SK-N-DZ (cell line): ENCODE data around the gene CD160. TPM values are rescaled to one million over a fixed set of nuclear protein-coding genes. Genes with fewer than 3 reads are reported as not detected.
"Not testable (repeated sequence)": the region's sequence is repeated elsewhere in the genome, so short reads cannot be mapped to it uniquely, and the experiment has no call there.

Source experiments
- DNase-seq: peaks from one replicate; pipeline ENCODE4 v3.0.0-alpha.2; 2015; ENCODE audit warnings: low spot score
- polyA plus RNA-seq, 2 experiments: library from polyadenylated mRNA; depleted of rRNA; stranded (reverse); fragments of >200 nt; gene quantifications; 2 replicates each; pipeline ENCODE4 v1.2.3, GENCODE V29; 2014

CD160 gene, protein sequence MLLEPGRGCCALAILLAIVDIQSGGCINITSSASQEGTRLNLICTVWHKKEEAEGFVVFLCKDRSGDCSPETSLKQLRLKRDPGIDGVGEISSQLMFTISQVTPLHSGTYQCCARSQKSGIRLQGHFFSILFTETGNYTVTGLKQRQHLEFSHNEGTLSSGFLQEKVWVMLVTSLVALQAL
- polyA plus RNA-seq (2014; cell fraction: cytosol; rRNA removed), result not detected in 2 replicates
- not detected in 2 replicates for polyA plus RNA-seq (2014; cell fraction: nucleus; rRNA removed)

DNA sequence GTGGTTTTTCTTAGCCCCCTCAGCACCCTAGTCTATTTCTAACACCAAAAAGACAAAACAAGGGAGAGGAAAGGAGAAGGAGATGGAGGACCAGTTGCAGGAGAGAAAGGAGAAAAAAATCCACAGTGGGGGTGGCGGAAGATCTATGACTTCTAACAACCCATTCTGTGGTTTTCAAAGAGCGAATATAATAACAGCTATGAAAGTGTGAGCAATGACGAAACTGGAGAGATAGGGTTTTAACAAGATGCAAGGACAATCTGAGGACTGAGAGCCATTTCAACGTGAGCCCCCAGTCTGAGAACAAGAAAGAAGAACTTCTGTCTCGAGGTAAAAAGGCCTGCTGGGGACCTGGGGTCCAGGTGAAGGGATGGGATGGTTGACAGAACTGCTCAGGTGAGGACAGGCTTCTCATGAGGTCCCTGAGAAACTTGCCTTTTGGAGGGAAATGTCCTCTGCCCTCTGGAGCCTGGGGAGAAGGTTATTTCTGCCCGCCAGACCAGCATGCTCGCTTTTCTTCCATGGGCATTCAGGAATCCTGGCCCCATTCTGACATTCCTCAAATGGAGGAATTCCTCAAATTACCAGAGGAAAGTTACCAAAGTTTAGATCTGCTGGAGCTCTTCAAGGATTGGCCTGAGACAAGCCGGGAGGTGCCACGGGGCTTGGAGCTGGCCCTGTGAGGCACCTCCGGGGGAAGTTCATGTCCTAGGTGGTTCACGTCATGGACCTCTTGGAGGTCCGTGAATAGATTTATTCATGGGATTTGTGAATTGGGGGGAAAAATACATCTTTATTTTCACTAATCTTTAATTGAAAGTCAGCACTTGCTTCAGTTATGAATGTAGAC lies at the start of gene CD160:
CD160 (plus strand) TSS at position 270 of the 850 bp plus-strand sequence. CDS start 8,829 bp downstream, outside the sequence.
- DNase-seq, result no peak

DNA sequence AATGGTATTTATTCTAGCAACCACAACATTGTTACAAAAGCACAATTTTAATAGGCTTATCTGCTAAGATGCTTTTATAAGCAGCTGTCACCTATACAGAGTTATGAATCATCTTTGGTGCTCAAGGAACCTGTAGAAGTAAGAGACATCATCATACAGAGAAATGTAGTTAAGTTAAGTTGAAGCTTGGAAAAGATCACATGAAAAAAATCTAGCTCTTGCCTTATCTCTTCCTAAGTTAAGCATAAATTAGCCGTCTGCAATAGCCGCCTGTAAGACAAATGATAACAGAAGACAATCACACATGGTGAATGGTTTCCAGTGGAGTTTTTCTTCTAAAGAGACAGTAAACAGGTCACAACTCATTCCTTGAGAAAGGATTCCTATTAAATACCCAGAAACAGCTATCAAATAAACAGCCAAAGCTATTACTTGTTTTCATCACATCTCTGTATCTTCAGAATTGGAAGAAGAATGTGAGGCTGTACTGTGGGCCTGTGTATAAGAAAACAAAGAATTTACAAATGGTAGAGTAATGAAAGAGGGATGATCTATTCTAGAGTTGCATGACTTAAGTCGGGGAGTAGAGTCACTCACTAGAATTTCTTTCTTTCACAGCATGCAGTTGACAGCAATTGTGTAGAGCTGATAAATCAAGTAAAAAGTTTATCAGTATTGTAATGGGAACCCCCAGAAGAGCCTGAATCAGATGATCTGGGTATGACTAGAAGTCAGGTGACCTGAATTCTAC lies 48.1 kb upstream of the CD160 start:
- DNase-seq, result not testable (repeated sequence)

DNA sequence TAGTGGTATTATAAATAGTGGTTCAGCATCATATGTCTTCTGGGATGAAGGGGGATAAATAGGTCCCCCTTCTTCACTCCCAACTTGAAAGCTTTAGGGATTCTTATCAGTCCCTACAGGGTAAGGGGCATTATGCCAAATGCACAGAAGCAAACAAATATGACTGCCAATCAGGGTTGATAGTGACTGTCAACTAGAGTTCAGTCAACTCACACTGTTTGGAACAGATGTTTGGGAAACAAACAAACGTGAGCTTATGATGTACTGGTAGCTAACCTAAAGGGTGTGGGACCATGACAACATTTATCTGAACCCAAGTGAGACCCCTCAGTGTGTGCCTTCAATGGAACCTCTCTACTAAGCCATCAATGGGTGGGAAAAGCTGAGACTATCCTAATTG lies 46.1 kb upstream of the CD160 start:
- not testable (repeated sequence) for DNase-seq

DNA sequence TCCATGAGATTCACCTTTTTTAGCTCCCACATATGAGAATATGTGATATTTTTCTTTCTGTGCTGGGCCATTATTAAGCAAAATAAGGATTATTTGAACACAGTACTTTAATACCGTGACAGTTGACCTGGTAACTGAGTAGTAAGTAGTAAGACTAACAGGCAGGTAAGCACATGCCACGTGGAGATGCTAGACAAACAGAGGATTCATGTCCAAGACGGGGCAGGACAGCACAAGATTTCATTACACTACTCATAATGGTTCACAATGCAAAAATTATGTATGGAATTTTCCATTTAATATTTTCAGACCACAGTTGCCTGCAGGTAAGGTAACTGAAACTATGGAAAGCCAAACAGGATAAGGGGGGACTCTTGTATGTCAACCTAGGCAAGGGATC lies 34.4 kb upstream of the CD160 start:
- not testable (repeated sequence) for DNase-seq

DNA sequence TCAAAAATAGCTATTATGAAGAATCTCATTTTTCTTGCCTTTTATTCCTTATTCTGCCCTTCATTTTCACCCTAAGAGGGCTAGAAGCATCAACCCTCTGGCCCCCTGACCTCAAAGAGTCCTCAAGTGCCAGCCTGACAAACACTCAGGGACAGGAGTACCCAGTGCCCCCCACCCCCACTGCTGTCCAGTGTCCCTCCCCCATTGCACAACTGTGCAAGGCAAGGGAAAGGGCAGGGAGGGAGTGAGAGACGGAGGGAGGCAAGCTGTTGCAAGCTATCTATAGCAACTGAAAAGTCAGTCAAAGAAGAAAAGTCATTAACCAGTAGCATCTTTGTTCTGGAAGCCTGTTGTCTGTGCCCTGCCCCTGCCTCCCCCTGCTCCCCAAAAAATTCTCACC lies 33.2 kb upstream of the CD160 start:
- DNase-seq, result not testable (repeated sequence)

DNA sequence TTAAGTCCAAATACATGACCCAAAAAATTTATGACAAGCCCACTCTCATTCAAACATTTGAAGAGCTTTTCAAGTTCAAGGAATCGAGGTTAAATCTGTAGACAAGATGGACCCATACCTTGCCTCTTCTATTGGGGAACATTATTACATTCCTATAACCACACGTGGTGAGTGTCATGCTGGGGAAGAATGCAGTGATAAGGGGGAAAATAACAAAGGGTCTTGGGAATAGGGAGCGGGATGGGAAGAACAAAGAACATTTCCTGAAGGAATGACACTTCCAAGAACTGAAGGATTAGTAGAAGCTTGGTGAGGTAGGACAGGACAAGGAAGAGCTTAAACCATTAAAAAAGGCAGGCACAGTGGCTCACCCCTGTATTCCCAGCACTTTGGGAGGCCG lies 31.0 kb upstream of the CD160 start:
- DNase-seq, result no peak

DNA sequence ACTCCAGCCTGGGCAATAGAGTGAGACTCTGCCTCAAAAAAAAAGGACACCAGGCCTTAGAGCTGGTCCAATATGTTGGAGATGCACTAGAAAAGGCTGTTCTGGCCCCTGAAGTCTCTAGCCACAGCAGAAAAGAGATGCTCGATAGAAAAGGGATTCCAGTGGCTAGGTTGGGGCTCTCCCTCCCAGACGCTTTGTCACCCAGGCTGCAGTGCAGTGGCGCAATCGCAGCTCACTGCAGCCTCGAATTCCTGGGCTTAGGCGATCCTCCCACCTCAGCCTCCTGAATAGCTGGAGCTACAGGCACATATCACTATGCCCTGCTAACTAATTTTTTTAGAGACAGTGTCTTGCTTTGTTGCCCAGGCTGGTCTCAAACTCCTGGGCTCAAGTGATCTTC lies 30.4 kb upstream of the CD160 start:
- DNase-seq, result no peak

DNA sequence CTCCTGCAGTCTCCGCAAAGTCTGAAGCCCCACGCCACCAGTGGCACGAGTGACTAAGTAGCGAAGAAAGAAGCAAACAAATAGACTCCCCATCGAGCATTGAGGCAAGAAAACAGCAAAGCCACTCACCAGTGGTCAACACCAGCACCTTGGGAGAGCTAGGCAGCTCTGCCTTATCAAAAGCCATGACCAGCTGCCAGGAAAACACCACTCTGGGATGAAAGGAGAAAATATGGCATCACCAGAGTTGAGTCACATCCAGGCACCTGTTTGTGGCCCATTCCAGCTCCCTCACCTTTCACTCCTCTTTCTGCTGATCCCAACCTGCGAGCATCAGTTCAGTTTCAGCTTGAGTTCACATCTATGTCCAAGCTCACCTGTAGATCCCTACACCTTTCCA lies 29.4 kb upstream of the CD160 start:
- no peak for DNase-seq

DNA sequence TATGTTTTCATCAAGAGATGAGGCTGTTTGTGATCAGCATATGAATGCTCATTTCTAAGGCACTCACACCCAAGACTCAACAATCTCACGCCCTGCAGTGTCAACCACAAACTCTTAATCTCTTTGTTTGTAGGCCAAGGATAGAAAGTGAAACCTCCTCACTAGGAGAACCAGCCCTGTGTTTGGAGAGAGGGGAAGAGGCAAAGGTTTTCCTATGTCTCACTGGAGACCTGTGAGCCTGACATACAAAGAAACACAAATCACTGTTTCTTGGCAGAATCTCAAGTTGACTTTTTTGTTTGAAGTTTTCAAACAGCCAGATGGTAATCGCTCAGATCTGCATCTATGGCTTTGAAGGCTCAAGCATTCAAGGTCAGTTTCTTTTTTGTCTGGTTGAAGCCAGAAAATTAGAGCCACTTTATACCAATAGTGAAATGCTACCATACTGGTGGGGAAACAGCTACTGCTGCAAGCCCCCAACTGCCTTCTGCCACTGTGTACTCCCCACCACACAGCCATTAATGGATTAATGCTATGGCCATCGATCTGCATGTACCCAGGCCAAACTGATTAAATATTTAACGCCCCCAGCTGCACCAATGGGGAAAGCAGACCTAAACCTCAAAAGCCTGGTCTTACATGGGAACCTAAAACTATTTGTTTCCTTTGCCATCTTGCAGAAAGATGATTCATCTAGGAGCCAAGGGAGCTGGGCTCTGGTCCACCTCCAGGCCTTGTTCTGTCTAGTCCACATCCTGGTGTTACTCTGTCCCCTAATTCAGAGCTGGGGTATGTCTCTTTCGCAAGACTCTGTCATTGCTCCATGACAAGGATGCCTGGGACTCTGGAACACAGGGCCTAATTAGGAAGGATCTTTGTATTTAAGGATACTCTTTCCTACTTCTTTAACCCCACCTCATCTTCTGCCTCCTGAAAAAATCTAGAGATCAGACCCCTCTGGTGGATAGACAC lies 28.4 kb upstream of the CD160 start:
- no peak for DNase-seq

DNA sequence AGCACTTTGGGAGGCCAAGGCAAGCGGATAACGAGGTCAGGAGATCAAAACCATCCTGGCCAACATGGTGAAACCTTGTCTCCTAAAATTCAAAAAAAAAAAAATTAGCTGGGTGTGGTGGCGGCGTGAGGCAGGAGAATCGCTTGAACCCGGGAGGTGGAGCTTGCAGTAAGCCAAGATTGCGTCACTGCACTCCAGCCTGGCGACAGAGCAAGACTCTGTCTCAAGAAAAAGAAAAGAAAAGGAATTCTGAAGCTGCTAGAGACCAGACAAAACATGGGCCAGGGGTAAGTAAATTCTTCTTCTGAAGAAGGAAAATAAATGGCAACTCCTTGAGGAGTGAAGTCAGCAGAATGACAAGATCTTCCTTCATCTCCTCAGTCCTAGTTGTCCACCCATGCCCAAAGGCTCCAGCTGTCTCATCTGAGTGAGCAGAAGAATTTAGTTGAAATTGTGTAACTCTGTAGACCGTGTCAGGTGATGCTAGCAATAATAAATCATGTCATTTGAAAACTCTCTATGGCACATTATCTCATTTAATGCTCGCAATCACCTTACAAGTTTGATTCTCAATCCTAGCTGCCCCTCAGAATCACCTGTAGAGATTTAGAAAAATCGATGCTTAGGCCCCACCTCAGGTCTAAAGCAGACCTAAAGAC lies 26.4 kb upstream of the CD160 start:
- no peak for DNase-seq

DNA sequence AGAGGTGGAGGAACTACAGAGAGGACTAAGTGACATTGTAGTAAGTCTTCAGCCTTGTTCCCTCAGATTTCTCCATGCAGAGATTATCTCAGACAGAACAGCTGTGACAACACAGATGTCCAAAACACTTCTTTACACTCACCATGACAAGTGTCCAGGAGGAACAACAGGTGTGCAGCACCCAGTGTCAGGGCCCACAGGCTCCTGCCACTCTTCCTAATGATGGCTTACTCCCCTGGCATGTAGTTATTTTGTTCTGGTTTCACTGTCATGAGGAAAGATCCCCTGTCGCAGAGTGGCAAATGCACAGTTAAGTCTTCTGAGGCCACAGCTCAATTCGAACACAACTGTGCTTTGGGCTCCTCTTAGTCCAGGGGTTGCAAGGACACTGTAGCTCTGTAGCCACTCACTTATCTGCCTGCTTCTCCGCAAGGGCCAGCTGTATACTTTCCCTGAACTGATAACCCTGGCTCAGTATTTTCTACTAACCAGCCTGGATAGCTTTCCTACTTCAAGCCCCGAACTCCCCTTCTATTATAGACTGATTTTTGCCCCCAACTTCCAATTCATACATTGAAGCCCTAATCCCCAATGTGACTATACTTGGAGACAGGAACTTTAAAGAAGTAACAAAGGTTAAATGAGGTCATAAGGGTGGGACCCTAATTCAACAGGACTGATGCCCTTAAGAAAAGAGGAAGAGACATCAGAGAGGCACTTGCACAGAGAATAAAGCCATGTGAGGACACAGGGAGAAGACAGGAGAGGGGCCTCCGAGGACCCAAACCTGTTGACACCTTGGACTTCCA lies 23.3 kb upstream of the CD160 start:
- no peak for DNase-seq

DNA sequence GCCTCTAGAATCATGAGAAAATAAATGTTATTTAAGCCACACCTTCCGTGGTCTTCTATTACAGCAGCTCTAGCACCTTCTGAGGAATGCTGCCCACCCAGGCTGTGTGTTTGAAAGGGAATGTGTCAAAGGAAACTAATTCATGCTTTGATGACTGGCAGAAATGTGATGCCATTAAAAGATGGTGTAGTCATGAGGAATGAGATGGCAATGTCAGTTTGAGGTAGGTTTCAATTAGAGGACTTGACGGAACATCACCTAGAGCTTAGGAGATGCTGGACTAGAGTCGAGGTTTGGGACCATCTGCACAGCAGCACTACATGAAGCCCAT lies 22.7 kb upstream of the CD160 start:
- no peak for DNase-seq

DNA sequence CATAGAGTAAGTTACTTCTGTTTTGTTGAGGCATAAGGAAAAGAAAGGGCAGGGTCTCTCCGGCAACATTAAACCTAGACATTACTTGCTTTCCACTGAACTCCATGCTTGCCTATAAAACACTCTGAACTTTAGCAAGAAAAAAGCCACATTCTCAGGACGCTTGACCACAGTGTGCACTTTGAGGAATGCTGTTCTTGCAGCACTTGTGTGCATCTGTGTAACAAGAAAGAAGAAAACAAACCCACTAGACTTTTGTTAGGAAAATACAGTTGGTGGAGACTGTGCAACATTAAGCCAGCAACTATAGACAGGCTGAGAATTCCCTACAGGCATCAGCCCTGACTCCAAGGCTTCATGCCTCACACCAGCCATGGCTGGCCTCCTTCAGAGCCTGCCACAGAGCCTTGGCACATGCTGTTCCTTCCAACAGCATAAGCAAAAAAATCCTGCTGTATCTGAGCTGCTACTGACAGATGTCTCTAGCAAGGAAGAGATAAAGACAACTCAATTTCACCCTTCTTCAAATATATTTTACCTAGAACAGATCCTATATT lies 17.9 kb upstream of the CD160 start:
- no peak for DNase-seq

DNA sequence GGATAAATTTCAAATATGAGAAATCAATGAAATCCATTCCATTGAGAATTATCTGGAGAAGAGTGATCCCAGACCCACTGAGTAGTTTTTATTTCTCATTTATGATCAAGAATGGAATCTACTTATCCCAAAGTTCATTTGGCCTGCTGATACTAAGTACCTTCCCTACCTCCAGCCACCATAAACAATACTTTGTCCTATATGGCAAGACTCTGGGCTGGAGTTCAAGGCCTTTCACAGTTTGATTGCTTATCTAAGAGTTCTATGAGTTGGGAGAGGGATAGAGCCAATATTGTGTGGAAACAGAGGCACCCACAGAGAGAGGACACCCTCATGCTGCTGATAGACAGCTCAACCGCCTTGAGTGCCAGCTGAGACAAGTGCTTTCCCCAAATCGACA lies 17.2 kb upstream of the CD160 start:
- DNase-seq, result no peak

DNA sequence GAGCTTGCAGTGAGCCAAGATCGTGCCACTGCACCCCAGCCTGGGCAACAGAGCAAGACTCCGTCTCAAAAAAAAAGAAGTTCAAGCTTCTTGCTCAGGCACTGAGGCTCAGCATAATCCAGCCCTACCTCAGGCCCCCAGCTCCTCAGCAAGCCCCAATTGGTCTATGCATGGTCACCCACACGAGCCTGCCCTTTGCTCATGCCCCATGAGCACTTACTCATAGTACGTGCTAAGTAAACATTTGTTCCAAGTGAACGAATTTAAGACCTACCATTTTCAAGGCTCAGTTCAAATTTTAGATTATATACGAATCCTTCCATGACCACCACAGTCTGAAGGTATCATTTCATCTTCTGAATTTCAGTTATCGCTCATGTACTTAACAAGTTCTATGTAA lies 16.5 kb upstream of the CD160 start:
- DNase-seq, result no peak

DNA sequence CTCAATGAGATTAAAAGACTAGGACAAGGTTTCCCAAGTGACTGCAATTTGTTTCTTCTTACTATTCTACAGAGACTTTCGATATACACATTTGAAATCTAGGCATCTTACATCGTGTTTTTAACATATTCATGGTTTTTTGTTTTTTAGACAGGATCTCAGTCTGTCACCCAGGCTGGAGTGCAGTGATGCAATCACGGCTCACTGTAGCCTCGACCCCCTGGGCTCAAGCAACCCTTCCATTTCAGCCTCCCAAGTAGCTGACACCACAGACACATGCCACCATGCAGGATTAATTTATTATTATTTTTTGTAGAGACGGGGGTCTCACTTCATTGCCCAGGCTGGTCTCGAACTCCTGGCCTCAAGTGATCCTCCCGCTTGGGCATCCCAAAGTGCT lies 13.7 kb upstream of the CD160 start:
- no peak for DNase-seq

DNA sequence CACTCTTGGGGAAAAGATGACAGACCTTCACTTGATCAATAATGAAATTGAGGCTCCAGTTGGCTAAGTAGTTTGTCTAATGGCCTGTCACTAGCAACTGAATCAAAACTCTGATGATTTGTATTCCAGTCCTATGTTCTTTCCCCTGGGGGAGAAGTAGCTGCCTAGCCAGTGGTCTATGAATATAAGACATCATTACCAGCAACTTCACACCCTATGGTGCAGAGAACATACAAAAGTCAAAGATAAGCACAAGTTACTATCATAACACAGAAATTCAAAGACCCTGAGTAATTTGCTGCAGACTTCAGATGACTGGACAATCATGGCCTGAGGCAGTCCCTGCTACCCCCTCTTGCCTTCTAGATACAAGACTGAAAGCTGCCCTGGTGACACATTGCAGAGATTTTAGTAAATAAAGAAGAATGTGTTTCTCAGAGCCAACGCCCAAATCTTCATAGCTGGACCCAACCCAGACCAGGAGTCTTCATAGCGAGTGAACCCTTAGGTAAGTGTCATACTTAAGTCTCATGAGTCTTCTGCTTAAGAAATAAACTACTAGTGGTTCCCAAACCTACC lies 13.1 kb upstream of the CD160 start:
- DNase-seq, result no peak

DNA sequence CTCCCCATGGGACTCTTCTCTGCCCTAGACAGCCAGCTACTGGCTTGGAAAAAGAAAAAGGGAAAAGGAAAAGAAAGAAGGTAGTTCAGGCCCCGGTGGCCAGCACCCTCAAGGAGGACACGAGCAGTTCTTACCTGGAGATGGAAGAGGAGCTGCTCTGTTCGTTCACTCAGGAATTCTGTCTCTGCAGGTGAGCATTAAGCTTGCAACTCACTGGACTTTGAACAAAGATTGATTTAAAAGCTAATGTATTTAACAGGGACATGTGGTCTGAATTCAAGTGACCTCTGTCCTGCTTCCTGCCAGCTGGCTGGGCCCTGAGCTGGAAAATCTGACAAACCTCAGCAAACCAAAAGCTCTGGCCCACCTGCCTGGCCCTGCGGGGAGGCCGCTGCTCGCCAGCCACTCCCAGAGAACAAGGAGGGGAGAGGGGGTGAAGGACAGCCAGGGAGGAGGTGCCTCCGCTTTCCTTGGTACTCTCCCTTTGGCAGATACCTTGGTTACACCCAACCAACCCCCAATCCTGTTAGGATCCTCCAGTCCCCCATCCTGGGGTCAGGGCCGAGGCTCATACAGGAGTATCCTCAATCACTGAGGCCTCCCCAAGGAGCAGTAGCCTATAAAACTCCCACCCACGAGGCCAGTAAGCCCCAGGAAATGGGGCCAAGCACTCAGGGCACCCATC lies 12.0 kb upstream of the CD160 start, which contains the start of gene PDZK1:
PDZK1 (minus strand) TSS at position 186 of the 685 bp plus-strand sequence. CDS start 19,347 bp downstream, outside the sequence.
- no peak for DNase-seq
